ENCODE measurements around the gene COMMD3. TPM values are rescaled to one million over a fixed set of nuclear protein-coding genes. Genes with fewer than 3 reads are reported as not detected.

The COMMD3 gene
- total RNA-seq, 2 donors from 2014 or later, result 52.6 to 57.6 TPM

Other genes with a start within 250 kb of the COMMD3 start
- not detected for gene EBLN1, start 98.4 kb upstream of the COMMD3 start, total RNA-seq
- gene BMI1, start 4.7 kb downstream of the COMMD3 start, total RNA-seq, result 10 to 100 TPM; 56.5 to 71.7 TPM
- gene SPAG6, start 29.1 kb downstream of the COMMD3 start, total RNA-seq, result not detected

Measured in posterior vena cava (tissue), 2 donors.